Activated CD8-positive, alpha-beta memory T cell treated with anti-CD3 and anti-CD28 coated beads, Interleukin-2, amount 10 ng/mL, durations not matched to agents 7 days and 5 days (primary cell): ENCODE results near the gene CBARP. TPM values are rescaled to one million over a fixed set of nuclear protein-coding genes. Genes with fewer than 3 reads are reported as not detected.

Source experiments
- ATAC-seq: fragments of 150-1000 bp; cut with Tn5 transposase; one replicate; pipeline ENCODE4 v1.10.0; 2021; ENCODE audit warnings: moderate library complexity
- CTCF ChIA-PET: fragments of 350-600 bp; sonication (Branson Sonifier 250); formaldehyde crosslinking; loops from one replicate; lab custom pipeline; 2021; ENCODE audit warnings: antibody characterized with exemption; lab: Charles Lee
- DNase-seq: peaks from one replicate; pipeline ENCODE4 v3.0.0-alpha.2; 2020
- H3K27ac Mint-ChIP-seq: one replicate; pipeline ENCODE4 v1.8.0; 2021; ENCODE audit warnings: mild to moderate bottlenecking, mixed read lengths
- H3K27me3 Mint-ChIP-seq: one replicate; pipeline ENCODE4 v1.8.0; 2021; ENCODE audit warnings: mixed read lengths
- H3K36me3 Mint-ChIP-seq: one replicate; pipeline ENCODE4 v1.8.0; 2021; ENCODE audit warnings: mild to moderate bottlenecking, mixed read lengths
- H3K4me1 Mint-ChIP-seq: one replicate; pipeline ENCODE4 v1.8.0; 2021; ENCODE audit warnings: mixed read lengths
- H3K4me3 Mint-ChIP-seq: one replicate; pipeline ENCODE4 v1.8.0; 2021; ENCODE audit warnings: mild to moderate bottlenecking, moderate library complexity, mixed read lengths
- H3K9me3 Mint-ChIP-seq: one replicate; pipeline ENCODE4 v1.8.0; 2022; ENCODE audit warnings: low read depth, mixed read lengths
- total RNA-seq, 2 experiments: library from RNA; stranded (reverse); gene quantifications; one replicate each; pipeline ENCODE4 v1.2.3, GENCODE V29; 2021

The CBARP gene
- total RNA-seq, 2 experiments from 2014 or later = 0.29 to 0.52 TPM

DNA sequence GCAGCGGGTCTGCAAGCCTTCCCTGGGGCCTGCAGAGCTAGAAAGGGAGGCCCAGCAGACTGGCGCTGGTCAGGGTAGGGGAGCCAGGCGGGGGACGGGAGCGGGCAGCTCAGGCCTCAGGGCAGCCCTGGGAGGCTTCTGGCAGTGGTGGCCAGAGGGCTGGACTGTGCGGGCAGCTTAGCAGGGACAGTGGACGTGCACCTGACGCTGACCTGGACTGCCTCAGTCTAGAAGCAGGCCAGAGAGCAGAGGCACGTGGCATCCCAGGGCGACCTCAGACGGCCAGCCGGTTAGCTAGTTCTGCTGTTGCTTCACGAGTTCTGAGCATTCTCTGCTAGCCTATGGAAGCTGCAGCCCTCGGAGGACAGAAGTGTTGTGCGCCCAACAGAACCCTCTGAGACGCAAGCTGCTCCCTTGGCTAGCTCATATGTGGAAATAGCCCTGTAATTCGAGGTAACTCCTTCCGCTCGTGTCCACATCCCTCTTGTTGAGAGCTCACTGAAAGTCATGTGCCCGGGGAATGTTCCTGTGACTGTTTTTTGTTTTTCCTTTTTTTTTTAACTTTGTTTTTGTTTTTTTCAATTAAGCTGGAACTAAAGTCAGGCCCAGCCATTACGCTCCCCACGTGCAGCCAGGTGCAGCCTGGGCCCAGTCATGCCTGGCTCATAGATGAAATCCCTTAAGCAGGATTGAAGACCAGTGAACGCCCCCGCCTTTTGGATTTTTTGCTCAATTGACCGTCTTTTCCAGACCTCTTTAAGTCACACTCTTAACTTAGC lies 35.6 kb upstream of the CBARP start:
- Mint-ChIP-seq H3K4me3 (peak overlapping the region; percentile 28), H3K27me3 (no peaks in the 10 kb centered on the region), H3K9me3 (no peaks in the 10 kb centered on the region), H3K27ac (peak overlapping the region; percentile 75), H3K4me1 (peaks cover 61% of the 10 kb centered on the region), H3K36me3 (peaks cover 46% of the 10 kb centered on the region)
- DNase-seq (no peak), ATAC-seq (no peak)
- CTCF ChIA-PET = interaction anchor here (0.6 to 4.3 kb wide), 4 partner anchors 14 to 30 kb away, joined by 3 to 32 read pairs (median 4); no protein-coding TSS in a partner anchor

DNA sequence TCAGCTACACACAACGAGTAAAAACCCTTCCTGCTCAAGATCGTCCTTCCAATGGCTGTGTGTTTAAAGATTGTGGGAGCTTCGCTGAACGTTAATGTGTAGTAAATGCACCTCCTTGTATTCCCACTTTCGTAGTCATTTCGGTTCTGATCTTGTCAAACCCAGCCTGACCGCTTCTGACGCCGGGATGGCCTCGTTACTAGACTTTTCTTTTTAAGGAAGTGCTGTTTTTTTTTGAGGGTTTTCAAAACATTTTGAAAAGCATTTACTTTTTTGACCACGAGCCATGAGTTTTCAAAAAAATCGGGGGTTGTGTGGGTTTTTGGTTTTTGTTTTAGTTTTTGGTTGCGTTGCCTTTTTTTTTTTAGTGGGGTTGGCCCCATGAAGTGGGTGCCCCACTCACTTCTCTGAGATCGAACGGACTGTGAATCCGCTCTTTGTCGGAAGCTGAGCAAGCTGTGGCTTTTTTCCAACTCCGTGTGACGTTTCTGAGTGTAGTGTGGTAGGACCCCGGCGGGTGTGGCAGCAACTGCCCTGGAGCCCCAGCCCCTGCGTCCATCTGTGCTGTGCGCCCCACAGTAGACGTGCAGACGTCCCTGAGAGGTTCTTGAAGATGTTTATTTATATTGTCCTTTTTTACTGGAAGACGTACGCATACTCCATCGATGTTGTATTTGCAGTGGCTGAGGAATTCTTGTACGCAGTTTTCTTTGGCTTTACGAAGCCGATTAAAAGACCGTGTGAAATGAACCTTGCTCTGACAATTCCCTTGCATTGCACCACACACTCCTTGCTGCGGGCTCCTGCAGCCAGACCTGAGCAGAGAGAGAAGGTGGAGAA lies 34.8 kb upstream of the CBARP start:
- H3K4me1 Mint-ChIP-seq = peaks cover 64% of the 10 kb centered on the region
- H3K4me3 Mint-ChIP-seq = peak overlapping the region; percentile 50
- H3K27me3 Mint-ChIP-seq = no peaks in the 10 kb centered on the region
- ATAC-seq = no peak
- H3K36me3 Mint-ChIP-seq = peaks cover 46% of the 10 kb centered on the region
- CTCF ChIA-PET = interaction anchor here (1.0 to 4.3 kb wide), 3 partner anchors 13 to 29 kb away, joined by 3 to 32 read pairs (median 4); no protein-coding TSS in a partner anchor
- H3K27ac Mint-ChIP-seq = peak overlapping the region; percentile 75
- DNase-seq = no peak
- H3K9me3 Mint-ChIP-seq = no peaks in the 10 kb centered on the region

- H3K27me3 Mint-ChIP-seq = peaks cover 2% of the 10 kb centered on the region
- peaks cover 46% of the 10 kb centered on the region for H3K36me3 Mint-ChIP-seq
- no peak for ATAC-seq
- H3K4me1 Mint-ChIP-seq = peaks cover 67% of the 10 kb centered on the region
- peak overlapping the region; percentile 89 for H3K27ac Mint-ChIP-seq
- H3K9me3 Mint-ChIP-seq = no peaks in the 10 kb centered on the region
- H3K4me3 Mint-ChIP-seq = peak overlapping the region; percentile 86
- DNase-seq = no peak
- CTCF ChIA-PET = interaction anchor here (0.9 to 4.3 kb wide), 3 partner anchors 8 to 28 kb away, joined by 3 to 32 read pairs (median 3); no protein-coding TSS in a partner anchor
These were observed 34.0 kb upstream of the CBARP start for GRCh38 chr19:1271528-1272422.

- CTCF ChIA-PET = interaction anchor here (0.9 to 4.3 kb wide), 2 partner anchors 9 to 27 kb away, joined by 3 to 32 read pairs; no protein-coding TSS in a partner anchor
- ATAC-seq = no peak
- Mint-ChIP-seq H3K36me3 (peaks cover 45% of the 10 kb centered on the region), H3K4me3 (peak overlapping the region; percentile 86), H3K9me3 (no peaks in the 10 kb centered on the region), H3K27me3 (peaks cover 2% of the 10 kb centered on the region), H3K27ac (peak overlapping the region; percentile 89), H3K4me1 (peaks cover 65% of the 10 kb centered on the region)
- no peak for DNase-seq
These were observed 33.2 kb upstream of the CBARP start for GRCh38 chr19:1270854-1271527.

DNA sequence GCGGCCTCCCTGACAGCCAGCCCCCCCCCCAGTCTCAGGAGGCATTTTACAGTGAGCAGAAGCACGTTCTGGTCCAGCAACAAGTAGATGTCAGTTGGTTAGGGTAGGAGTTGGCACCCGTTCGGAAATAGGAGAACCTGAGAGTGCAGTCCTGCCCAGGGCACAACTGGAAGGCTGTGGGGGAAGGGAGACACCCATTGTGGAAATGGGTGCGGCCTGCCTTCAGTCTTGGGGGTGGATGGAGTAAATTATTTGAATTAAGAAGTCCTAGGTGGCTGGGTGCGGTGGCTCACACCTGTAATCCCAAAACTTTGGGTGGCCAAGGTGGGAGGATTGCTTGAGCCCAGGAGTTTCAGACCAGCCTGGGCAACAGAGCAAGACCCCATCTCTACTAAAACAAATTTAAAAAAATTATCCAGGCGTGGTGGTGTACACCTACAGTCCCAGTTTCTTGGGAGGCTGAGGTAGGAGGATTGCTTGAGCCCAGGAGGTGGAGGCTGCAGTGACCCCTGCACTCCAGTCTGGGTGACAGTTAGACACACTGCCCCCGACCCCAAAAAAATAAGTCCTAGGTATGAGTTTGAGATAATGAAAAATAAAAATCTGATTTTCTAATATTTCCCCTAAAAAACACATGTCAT lies 32.5 kb upstream of the CBARP start:
- no peak for ATAC-seq
- peak overlapping the region; percentile 89 for H3K27ac Mint-ChIP-seq
- H3K36me3 Mint-ChIP-seq = peaks cover 45% of the 10 kb centered on the region
- DNase-seq = peak; percentile 54
- H3K4me1 Mint-ChIP-seq = peaks cover 70% of the 10 kb centered on the region
- H3K9me3 Mint-ChIP-seq = no peaks in the 10 kb centered on the region
- CTCF ChIA-PET = interaction anchor here (4.3 kb wide), 1 partner anchor 27 kb away, joined by 32 read pairs; no protein-coding TSS in a partner anchor
- H3K4me3 Mint-ChIP-seq = peak overlapping the region; percentile 86
- peaks cover 2% of the 10 kb centered on the region for H3K27me3 Mint-ChIP-seq

GRCh38 chr19:1269478-1270212 lies 31.8 kb upstream of the CBARP start:
- Mint-ChIP-seq H3K27ac (peak overlapping the region; percentile 89), H3K4me3 (peak overlapping the region; percentile 86), H3K27me3 (peaks cover 2% of the 10 kb centered on the region), H3K36me3 (peaks cover 44% of the 10 kb centered on the region), H3K9me3 (no peaks in the 10 kb centered on the region), H3K4me1 (peaks cover 73% of the 10 kb centered on the region)
- DNase-seq (peak; percentile 91), ATAC-seq (peak; percentile 36)
- CTCF ChIA-PET = interaction anchor here (1.2 to 17.8 kb wide), 6 partner anchors 10 to 205 kb away, joined by 4 to 723 read pairs (median 9); partner anchors contain the start of genes ATP5F1D and CBARP

DNA sequence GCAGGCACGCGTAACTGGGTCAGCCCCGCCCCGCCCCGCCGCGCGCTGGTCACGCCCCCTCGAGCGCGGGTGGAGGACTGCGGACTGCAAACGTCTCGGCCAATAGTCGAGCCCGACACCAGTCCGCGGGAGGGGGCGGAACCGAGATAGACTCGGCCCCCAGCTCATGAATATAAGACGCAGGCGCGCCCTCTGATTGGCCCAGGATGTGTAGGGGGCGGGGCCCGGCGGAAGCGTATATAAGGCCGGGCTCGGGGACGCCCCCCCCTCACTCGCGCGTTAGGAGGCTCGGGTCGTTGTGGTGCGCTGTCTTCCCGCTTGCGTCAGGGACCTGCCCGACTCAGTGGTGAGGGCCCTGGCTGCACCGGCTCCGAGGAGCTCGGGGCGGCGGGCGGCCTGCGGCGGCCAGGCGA lies 31.3 kb upstream of the CBARP start, which contains the start of gene CIRBP:
Gene CIRBP, plus strand, starts transcription at position 268 of the 413 bp plus-strand sequence. CDS start 1,602 bp downstream, outside the sequence.
- peaks cover 41% of the 10 kb centered on the region for H3K36me3 Mint-ChIP-seq
- no peaks in the 10 kb centered on the region for H3K9me3 Mint-ChIP-seq
- peaks cover 70% of the 10 kb centered on the region for H3K4me1 Mint-ChIP-seq
- peak within 1 kb of the TSS; percentile 89 for H3K27ac Mint-ChIP-seq
- DNase-seq = peak; percentile 100
- ATAC-seq = peak; percentile 81
- H3K4me3 Mint-ChIP-seq = peak within 1 kb of the TSS; percentile 86
- H3K27me3 Mint-ChIP-seq = peaks cover 2% of the 10 kb centered on the region
- CTCF ChIA-PET = interaction anchor here (0.7 to 17.8 kb wide), 7 partner anchors 10 to 204 kb away, joined by 3 to 723 read pairs (median 6); partner anchors contain the start of genes ATP5F1D and CBARP

DNA sequence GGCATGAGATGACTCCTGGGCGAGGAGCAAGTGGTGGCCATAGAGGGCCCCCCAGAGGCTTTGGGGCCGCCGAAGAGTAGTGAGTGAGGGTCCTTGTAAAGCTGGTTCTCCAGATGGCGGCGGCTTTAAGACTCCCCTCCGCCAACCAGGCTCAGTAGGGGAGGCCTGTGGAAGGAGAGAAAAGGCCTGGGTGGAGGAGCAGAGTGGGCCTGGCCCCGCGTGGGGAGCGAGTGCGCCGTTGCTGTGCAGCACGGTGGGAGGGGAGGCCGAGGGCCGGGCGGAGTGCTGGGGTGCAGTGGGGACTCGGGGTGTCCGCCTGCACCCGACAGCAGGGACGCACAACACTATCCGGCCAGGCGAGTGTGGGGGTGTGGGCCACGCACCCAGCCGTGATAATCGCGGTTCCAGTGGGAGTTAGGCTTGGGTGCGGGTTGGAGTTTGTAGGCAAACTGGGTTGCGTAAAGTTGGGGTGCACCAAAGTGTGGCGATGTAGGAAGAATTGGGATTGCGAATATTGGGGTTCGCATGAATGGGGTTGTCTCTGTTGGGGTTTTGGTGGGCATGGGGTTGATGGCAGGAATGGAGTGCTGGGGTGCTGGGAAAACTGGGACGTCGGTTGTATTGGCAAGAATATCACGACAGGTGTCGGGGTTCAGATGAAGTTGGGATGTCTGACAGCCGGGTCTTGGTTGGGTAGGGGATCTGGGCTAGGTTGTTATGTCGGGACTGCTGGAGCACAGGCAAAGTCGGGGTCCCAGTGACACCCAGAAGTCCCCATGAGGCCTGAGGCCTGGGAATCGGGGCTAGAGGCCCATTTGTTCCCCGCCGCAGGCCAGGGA lies 30.6 kb upstream of the CBARP start:
- ATAC-seq = no peak
- Mint-ChIP-seq H3K27me3 (peaks cover 2% of the 10 kb centered on the region), H3K9me3 (no peaks in the 10 kb centered on the region), H3K4me3 (peak overlapping the region; percentile 62), H3K27ac (peak overlapping the region; percentile 42), H3K4me1 (peaks cover 64% of the 10 kb centered on the region), H3K36me3 (peaks cover 35% of the 10 kb centered on the region)
- DNase-seq = peak; percentile 53
- CTCF ChIA-PET = interaction anchor here (0.7 to 17.8 kb wide), 8 partner anchors 9 to 204 kb away, joined by 3 to 723 read pairs (median 6); partner anchors contain the start of genes ATP5F1D and CBARP

GRCh38 chr19:1267477-1268225 lies 29.8 kb upstream of the CBARP start:
- CTCF ChIA-PET = interaction anchor here (1.1 to 17.8 kb wide), 5 partner anchors 14 to 228 kb away, joined by 3 to 723 read pairs (median 14); partner anchors contain the start of genes ABCA7, ATP5F1D and CBARP
- Mint-ChIP-seq H3K4me1 (peaks cover 64% of the 10 kb centered on the region), H3K9me3 (no peaks in the 10 kb centered on the region)

More at GRCh38 chr19:1267477-1268225, 29.8 kb upstream of the CBARP start:
- ATAC-seq (no peak), DNase-seq (peak; percentile 60)
- peaks cover 28% of the 10 kb centered on the region for H3K36me3 Mint-ChIP-seq
- peak overlapping the region; percentile 38 for H3K4me3 Mint-ChIP-seq
- H3K27me3 Mint-ChIP-seq = peaks cover 2% of the 10 kb centered on the region
- no peak overlapping the region for H3K27ac Mint-ChIP-seq
